ENCODE data around the gene ERC2. TPM values are rescaled to one million over a fixed set of nuclear protein-coding genes. Genes with fewer than 3 reads are reported as not detected.

ERC2 gene
- total RNA-seq, 1 donor from 2014 or later = 3.4 TPM

GRCh38 chr3:55615694-55616295, 852.5 kb downstream of the ERC2 start:
- peak; percentile 45 for DNase-seq

- no peak for DNase-seq
Measured at GRCh38 chr3:55615039-55615693, 853.1 kb downstream of the ERC2 start.

GRCh38 chr3:55611121-55611520, 857.1 kb downstream of the ERC2 start:
- DNase-seq = no peak

GRCh38 chr3:55609230-55609827, 858.9 kb downstream of the ERC2 start:
- DNase-seq = no peak

GRCh38 chr3:55608301-55608937, 859.8 kb downstream of the ERC2 start:
- no peak for DNase-seq

- DNase-seq = no peak
Measured at GRCh38 chr3:55607844-55608243, 860.4 kb downstream of the ERC2 start.

- DNase-seq = no peak
Measured at GRCh38 chr3:55607175-55607574, 861.1 kb downstream of the ERC2 start.

- no peak for DNase-seq
Measured at GRCh38 chr3:55605443-55606236, 862.6 kb downstream of the ERC2 start.

- DNase-seq = no peak
Measured at GRCh38 chr3:55604846-55605245, 863.4 kb downstream of the ERC2 start.

GRCh38 chr3:55604402-55604801, 863.9 kb downstream of the ERC2 start:
- peak; percentile 29 for DNase-seq

GRCh38 chr3:55601366-55602080, 866.7 kb downstream of the ERC2 start:
- no peak for DNase-seq

GRCh38 chr3:55598224-55598623, 870.0 kb downstream of the ERC2 start:
- DNase-seq = no peak

- no peak for DNase-seq
Measured at GRCh38 chr3:55597641-55598040, 870.6 kb downstream of the ERC2 start.

- DNase-seq = no peak
Measured at GRCh38 chr3:55596212-55596611, 872.1 kb downstream of the ERC2 start.

GRCh38 chr3:55595420-55595819, 872.8 kb downstream of the ERC2 start:
- DNase-seq = no peak

- DNase-seq = no peak
Measured at GRCh38 chr3:55592572-55592971, 875.7 kb downstream of the ERC2 start.

GRCh38 chr3:55591888-55592287, 876.4 kb downstream of the ERC2 start:
- no peak for DNase-seq

- no peak for DNase-seq
Measured at GRCh38 chr3:55588146-55588765, 880.0 kb downstream of the ERC2 start.

- no peak for DNase-seq
Measured at GRCh38 chr3:55585856-55586255, 882.4 kb downstream of the ERC2 start.

GRCh38 chr3:55584716-55585368, 883.4 kb downstream of the ERC2 start:
- no peak for DNase-seq

- no peak for DNase-seq
Measured at GRCh38 chr3:55584030-55584429, 884.2 kb downstream of the ERC2 start.
